AG10803 (cell line): ENCODE data around the gene UTRN.

Experiments
- DNase-seq: peaks from one replicate; pipeline ENCODE4 v3.0.0; 2010; ENCODE audit warnings: low read depth
- H3K4me3 ChIP-seq: 2 replicates; pipeline ENCODE4 v1.5.1; 2011; ENCODE audit warnings: mild to moderate bottlenecking, low read length, control low read depth
- CTCF ChIP-seq: conservative IDR thresholded peaks from 2 replicates; pipeline ENCODE4 v1.5.1; 2011; ENCODE audit warnings: mild to moderate bottlenecking, low read length, control low read depth, inconsistent platforms

The UTRN gene

GRCh38 chr6:144284783-144285547, at the start of gene UTRN:
UTRN (plus strand) TSS chr6:144285335; CDS start chr6:144291829, 6,494 bp downstream.
- DNase-seq = peak; percentile 83
- peak within 1 kb of the TSS; percentile 88 for H3K4me3 ChIP-seq
- no peak for TF ChIP-seq CTCF

DNA sequence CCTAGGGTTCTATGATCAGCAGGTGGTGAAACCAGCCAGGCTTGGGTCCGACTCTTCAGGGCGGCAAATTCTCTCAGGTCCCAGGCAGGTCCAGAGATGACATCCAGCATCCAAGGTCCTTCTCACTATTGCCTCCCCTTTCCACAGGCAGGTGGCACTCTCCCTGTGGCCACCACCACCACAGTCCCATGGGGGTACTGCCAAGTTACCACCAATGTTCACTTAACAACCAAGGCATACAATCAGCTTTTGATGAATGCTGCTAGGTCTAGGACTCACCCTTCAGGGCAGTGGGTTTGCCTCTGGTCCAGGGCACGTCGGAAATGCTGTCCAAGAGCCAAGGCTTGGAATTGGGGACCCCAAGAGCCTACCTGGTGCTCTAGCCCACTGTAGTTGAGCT, 40.4 kb upstream of the UTRN start:
- TF ChIP-seq CTCF = no peak
- DNase-seq = no peak
- no peak overlapping the region for H3K4me3 ChIP-seq

GRCh38 chr6:144246988-144247387, 38.1 kb upstream of the UTRN start:
- TF ChIP-seq CTCF = no peak
- no peak overlapping the region for H3K4me3 ChIP-seq
- no peak for DNase-seq

GRCh38 chr6:144248003-144248402, 37.1 kb upstream of the UTRN start:
- no peak overlapping the region for H3K4me3 ChIP-seq
- TF ChIP-seq CTCF = no peak
- DNase-seq = no peak

DNA sequence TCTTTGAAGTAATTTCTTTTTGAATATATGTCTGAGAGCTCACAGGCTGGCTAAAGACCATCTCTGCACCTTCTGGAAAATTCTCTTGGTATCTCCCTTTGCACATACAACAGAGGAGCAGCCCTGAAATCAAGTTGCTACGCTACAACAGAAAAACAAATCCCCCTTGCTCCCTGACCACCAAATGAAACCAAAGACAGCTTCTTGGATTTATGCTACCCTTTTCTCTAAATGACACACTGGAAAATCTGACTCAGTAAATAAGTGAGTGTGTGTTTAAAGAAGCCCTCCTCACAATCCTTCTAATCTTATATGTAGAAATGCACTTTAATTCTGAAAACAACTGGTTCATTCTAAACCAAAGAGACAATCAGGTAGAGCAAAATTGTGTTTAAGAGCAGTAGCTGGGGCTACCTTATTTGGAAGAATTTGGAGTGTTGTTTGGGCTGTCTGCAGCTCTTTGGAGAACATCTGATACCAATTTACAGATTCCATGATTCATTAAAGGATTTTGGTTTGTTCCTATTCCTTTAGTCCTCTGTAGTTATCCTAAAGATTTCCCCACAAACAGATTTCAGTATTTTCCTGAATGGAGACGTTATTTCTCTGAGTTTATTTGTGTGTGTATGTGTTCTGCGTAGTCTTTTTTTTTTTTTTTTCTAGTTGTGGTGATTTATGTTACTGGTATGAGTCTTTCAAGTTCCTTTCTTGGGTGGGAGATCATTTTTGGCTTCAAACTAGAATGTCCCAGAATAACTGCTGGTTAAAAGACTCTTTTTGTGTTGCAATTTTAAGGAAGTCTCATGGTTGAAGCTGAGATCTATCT, 36.4 kb upstream of the UTRN start:
- H3K4me3 ChIP-seq = peak overlapping the region; percentile 13; the same call in 1 of the 2 replicates
- peak; percentile 92 for DNase-seq
- no peak for TF ChIP-seq CTCF

DNA sequence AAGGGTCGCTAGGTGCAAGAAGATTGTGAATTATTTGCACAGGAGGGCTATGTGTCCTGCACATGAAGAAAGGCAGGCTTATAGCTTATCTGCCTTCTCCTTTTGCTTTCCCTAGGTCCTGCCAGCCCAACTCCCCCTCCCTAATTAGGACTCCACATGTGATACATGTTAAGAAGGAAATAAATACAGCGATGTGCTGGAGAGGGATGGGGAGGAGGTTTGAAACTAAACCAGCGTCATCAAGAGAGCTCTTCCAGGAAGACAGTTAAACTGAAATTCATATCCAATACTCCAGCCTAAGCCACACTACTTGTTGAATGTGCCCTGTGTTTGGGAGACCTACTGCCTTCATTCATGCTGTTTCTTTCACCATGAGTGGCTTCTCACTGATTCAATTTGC, 34.9 kb upstream of the UTRN start:
- no peak overlapping the region for H3K4me3 ChIP-seq
- TF ChIP-seq CTCF = no peak
- no peak for DNase-seq
